Naive thymus-derived CD4-positive, alpha-beta T cell (primary cell): ENCODE results near the gene SPATA9. TPM values are rescaled to one million over a fixed set of nuclear protein-coding genes. Genes with fewer than 3 reads are reported as not detected.
A peak's percentile ranks its signal among the peaks of the same experiment; 100 is the strongest.

Experiments
- ATAC-seq: fragments of 150-1000 bp; cut with Tn5 transposase; 2 replicates; pipeline ENCODE4 v1.10.0; 2021; ENCODE audit warnings: mild to moderate bottlenecking, moderate library complexity
- CTCF ChIA-PET: fragments of 350-600 bp; sonication (Branson Sonifier 250); formaldehyde crosslinking; loops from one replicate; lab custom pipeline; 2021; ENCODE audit warnings: antibody characterized with exemption; lab: Charles Lee
- POLR2A ChIA-PET: fragments of 350-600 bp; sonication (Branson Sonifier 250); formaldehyde crosslinking; loops from one replicate; lab custom pipeline; 2021; ENCODE audit warnings: antibody characterized with exemption, inconsistent platforms; lab: Charles Lee
- DNase-seq, 9 donors: peaks; one replicate each; pipeline versions ENCODE4 v3.0.0 to v3.0.0-alpha.2; 2020 to 2022; ENCODE audit warnings: mixed read lengths in 1 of 9
- H3K27ac ChIP-seq: one replicate; pipeline ENCODE4 v1.7.0; 2013; ENCODE audit warnings: mild to moderate bottlenecking, low read depth, low read length, moderate library complexity
- H3K27me3 ChIP-seq, 2 donors: one replicate each; pipeline ENCODE4 v1.7.0; 2013; ENCODE audit warnings: low read length in 2 of 2, mild to moderate bottlenecking in 2 of 2, moderate library complexity in 2 of 2; ENCODE audit not compliant: control insufficient read depth in 2 of 2, insufficient read depth in 2 of 2
- H3K36me3 ChIP-seq, 3 experiments: 1 replicate in 2 of 3; 2 replicates in 1 of 3; pipeline ENCODE4 v1.7.0; 2013; ENCODE audit warnings: low read length in 3 of 3, mild to moderate bottlenecking in 3 of 3, moderate library complexity in 1 of 3; ENCODE audit not compliant: insufficient read depth in 3 of 3, control insufficient read depth in 2 of 3
- H3K4me1 ChIP-seq, 2 donors: one replicate each; pipeline ENCODE4 v1.7.0; 2013; ENCODE audit warnings: low read length in 2 of 2, mild to moderate bottlenecking in 2 of 2, moderate library complexity in 1 of 2; ENCODE audit not compliant: control insufficient read depth in 2 of 2, insufficient read depth in 2 of 2
- H3K4me3 ChIP-seq: 2 replicates; pipeline ENCODE4 v1.7.0; 2013; ENCODE audit warnings: mild to moderate bottlenecking, low read length
- H3K9me3 ChIP-seq, 3 experiments: 1 replicate in 2 of 3; 2 replicates in 1 of 3; pipeline ENCODE4 v1.7.0; 2013; ENCODE audit warnings: low read length in 3 of 3; ENCODE audit not compliant: control insufficient read depth in 2 of 3
- H3K27ac Mint-ChIP-seq, 9 donors: one replicate each; pipeline ENCODE4 v1.8.0; 2020 to 2022; ENCODE audit warnings: mixed read lengths in 9 of 9, mild to moderate bottlenecking in 8 of 9, moderate library complexity in 5 of 9, inconsistent platforms in 2 of 9
- H3K27me3 Mint-ChIP-seq, 5 donors: one replicate each; pipeline ENCODE4 v1.8.0; 2021 to 2022; ENCODE audit warnings: mixed read lengths in 5 of 5, mild to moderate bottlenecking in 1 of 5
- H3K36me3 Mint-ChIP-seq, 5 donors: one replicate each; pipeline ENCODE4 v1.8.0; 2020 to 2022; ENCODE audit warnings: mixed read lengths in 5 of 5, mild to moderate bottlenecking in 3 of 5, inconsistent platforms in 1 of 5
- H3K4me1 Mint-ChIP-seq, 7 donors: one replicate each; pipeline ENCODE4 v1.8.0; 2020 to 2022; ENCODE audit warnings: mixed read lengths in 7 of 7, mild to moderate bottlenecking in 3 of 7, inconsistent platforms in 1 of 7
- H3K4me3 Mint-ChIP-seq, 10 donors: one replicate each; pipeline ENCODE4 v1.8.0; 2020 to 2022; ENCODE audit warnings: mild to moderate bottlenecking in 10 of 10, mixed read lengths in 10 of 10, moderate library complexity in 6 of 10, inconsistent platforms in 2 of 10
- H3K9me3 Mint-ChIP-seq, 11 donors: one replicate each; pipeline ENCODE4 v1.8.0; 2020 to 2022; ENCODE audit warnings: mixed read lengths in 11 of 11, mild to moderate bottlenecking in 4 of 11, inconsistent platforms in 1 of 11, moderate library complexity in 1 of 11
- intact Hi-C, 2 donors: fragments of 100-400 bp; cut with micrococcal nuclease; formaldehyde crosslinking; loops; one replicate each; pipeline ENCODE4 v1.15.1; 2023
- polyA plus RNA-seq, 2 donors: library from polyadenylated mRNA; unstranded; fragments of 300-500 nt; fragmentation: Illumina TruSeq; gene quantifications; one replicate each; pipeline ENCODE4 v1.2.3, GENCODE V29; 2021
- total RNA-seq, 6 experiments: library from RNA in 5 of 6; stranded (reverse) in 5 of 6; gene quantifications; 1 replicate in 5 of 6; 2 replicates in 1 of 6; pipeline ENCODE4 v1.2.3 and lab custom pipeline; 2021 to 2026

SPATA9 gene
- total and polyA plus RNA-seq, 7 experiments from 2014 or later: 0.66 TPM; not detected in 6

DNA sequence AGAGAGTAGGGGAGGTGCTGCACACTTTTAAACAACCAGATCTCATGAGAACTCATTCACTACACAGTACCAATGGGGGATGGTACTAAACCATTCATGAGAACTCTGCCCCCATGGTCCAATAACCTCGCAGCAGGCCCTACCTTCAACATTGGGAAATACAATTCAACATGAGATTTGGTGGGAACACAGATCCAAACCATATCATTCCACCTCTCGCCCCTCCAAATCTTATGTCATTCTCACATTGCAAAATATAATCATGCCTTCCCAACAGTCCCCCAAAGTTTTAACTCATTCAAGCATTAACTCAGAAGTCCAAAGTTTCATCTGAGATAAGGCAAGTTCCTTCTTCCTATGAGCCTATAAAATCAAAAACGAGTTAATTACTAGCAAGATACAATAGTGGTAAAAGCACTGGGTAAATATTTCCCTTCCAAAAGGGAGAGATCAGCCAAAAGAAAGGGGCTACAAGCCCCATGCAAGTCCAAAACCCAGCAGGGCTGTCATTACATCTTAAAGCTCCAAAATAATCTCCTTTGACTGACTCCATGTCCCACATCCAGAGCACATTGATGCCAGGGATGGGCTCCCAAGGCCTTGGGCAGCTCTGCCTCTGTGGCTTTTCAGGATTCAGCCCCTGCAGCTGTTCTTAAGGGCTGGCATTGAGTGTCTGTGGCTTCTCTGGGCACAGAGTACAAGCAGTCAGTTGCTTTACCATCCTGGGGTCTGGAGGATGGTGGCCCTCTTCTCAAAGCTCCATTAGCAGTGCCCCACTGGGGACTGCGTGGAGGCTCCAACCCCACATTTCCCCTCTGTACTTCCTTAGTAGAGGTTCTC is 54.6 kb downstream of the SPATA9 start:
- H3K27me3 Mint-ChIP-seq: peaks cover 0 to 14% (median 0%) of the 10 kb centered on the region in 5 donors
- Histone ChIP-seq H3K9me3 (no peaks in the 10 kb centered on the region), H3K27ac (no peak overlapping the region), H3K4me3 (no peak overlapping the region), H3K4me1 (peaks cover 10 to 36% of the 10 kb centered on the region in 2 donors), H3K36me3 (no peaks in the 10 kb centered on the region), H3K27me3 (no peaks in the 10 kb centered on the region)
- no peak overlapping the region for H3K4me3 Mint-ChIP-seq
- intact Hi-C loops: no loop called here
- H3K4me1 Mint-ChIP-seq: peaks cover 18 to 56% (median 43%) of the 10 kb centered on the region in 7 donors
- H3K9me3 Mint-ChIP-seq: peaks cover 0 to 18% (median 2%) of the 10 kb centered on the region in 11 donors
- CTCF ChIA-PET: interaction anchor here (0.6 kb wide), 1 partner anchor 179 kb away, joined by 3 read pairs; no protein-coding TSS in a partner anchor
- ATAC-seq (no peak), DNase-seq (no peak)
- peaks cover 0 to 26% (median 0%) of the 10 kb centered on the region in 5 donors for H3K36me3 Mint-ChIP-seq
- H3K27ac Mint-ChIP-seq: no peak overlapping the region
- POLR2A ChIA-PET: no interaction called here

DNA sequence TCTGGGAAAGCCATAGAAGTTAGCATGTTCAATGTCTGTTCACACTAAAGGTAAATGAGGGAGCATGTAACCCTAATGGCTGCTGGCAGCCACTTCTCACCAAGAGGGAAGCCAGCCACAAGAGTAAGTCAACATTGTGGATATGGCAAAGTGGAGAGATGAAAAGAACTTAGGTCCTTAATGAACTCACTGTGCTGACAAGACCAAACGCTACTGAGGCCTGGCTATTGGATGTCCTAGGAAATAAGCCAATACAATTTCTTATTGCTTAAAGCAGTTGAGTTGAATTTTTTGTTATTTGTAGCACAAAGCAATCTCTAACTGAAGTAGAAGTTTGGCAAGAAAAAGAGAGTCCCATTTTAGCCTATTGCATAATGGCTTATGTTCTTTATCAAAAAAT is 56.1 kb downstream of the SPATA9 start:
- Histone ChIP-seq H3K27ac (no peak overlapping the region), H3K36me3 (no peaks in the 10 kb centered on the region), H3K27me3 (no peaks in the 10 kb centered on the region), H3K9me3 (no peaks in the 10 kb centered on the region), H3K4me1 (peaks cover 19 to 38% of the 10 kb centered on the region in 2 donors), H3K4me3 (no peak overlapping the region)
- ChIA-PET CTCF (no interaction called here), POLR2A (no interaction called here)
- peaks cover 0 to 13% (median 0%) of the 10 kb centered on the region in 5 donors for H3K36me3 Mint-ChIP-seq
- ATAC-seq: no peak
- H3K9me3 Mint-ChIP-seq: peaks cover 0 to 9% (median 0%) of the 10 kb centered on the region in 11 donors
- H3K27ac Mint-ChIP-seq: no peak overlapping the region
- intact Hi-C loops: no loop called here
- H3K27me3 Mint-ChIP-seq: peaks cover 0 to 14% (median 0%) of the 10 kb centered on the region in 5 donors
- peaks cover 19 to 60% (median 46%) of the 10 kb centered on the region in 7 donors for H3K4me1 Mint-ChIP-seq
- no peak for DNase-seq
- no peak overlapping the region for H3K4me3 Mint-ChIP-seq

DNA sequence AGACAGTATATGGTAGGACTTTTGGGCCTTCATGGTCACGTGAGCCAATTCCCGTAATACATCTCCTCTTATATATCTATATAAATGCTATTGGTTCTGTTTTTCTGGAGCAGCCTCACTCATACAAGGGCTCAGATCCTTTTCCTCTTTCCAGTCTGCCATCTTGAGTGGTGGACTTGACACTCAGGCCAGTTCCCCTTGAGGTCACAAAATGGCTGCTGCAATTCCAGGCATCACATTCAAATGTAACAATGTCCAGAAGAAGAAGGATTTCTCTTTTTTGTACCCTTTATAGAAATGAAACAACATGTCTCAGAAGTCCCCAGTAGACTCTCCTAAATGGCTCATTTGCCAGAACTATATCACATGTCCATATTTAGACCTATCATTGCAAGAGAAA is 58.4 kb downstream of the SPATA9 start:
- Histone ChIP-seq H3K4me1 (peaks cover 22 to 32% of the 10 kb centered on the region in 2 donors), H3K9me3 (no peaks in the 10 kb centered on the region), H3K27me3 (no peaks in the 10 kb centered on the region), H3K27ac (no peak overlapping the region), H3K36me3 (no peaks in the 10 kb centered on the region), H3K4me3 (no peak overlapping the region)
- H3K36me3 Mint-ChIP-seq: peaks cover 0 to 10% (median 0%) of the 10 kb centered on the region in 5 donors
- H3K4me3 Mint-ChIP-seq: no peak overlapping the region
- peaks cover 0 to 3% (median 0%) of the 10 kb centered on the region in 11 donors for H3K9me3 Mint-ChIP-seq
- H3K27ac Mint-ChIP-seq: peak overlapping the region in 1 of 9 donors; percentile 51
- ATAC-seq (no peak), DNase-seq (no peak)
- POLR2A ChIA-PET: interaction anchor here (5.4 kb wide), 1 partner anchor 21 kb away, joined by 67 read pairs; the partner anchor contains the start of gene RFESD
- peaks cover 0 to 21% (median 0%) of the 10 kb centered on the region in 5 donors for H3K27me3 Mint-ChIP-seq
- intact Hi-C loops: loop anchor here (5.0 kb wide), 2 partner anchors 1038 to 1558 kb away; partner anchors contain the start of genes RIOK2 (in 2 of the 2) and CAST (in 1 of the 2)
- CTCF ChIA-PET: interaction anchor here (2.7 kb wide), 1 partner anchor 22 kb away, joined by 31 read pairs; the partner anchor contains the start of gene RFESD
- peaks cover 23 to 54% (median 44%) of the 10 kb centered on the region in 7 donors for H3K4me1 Mint-ChIP-seq

DNA sequence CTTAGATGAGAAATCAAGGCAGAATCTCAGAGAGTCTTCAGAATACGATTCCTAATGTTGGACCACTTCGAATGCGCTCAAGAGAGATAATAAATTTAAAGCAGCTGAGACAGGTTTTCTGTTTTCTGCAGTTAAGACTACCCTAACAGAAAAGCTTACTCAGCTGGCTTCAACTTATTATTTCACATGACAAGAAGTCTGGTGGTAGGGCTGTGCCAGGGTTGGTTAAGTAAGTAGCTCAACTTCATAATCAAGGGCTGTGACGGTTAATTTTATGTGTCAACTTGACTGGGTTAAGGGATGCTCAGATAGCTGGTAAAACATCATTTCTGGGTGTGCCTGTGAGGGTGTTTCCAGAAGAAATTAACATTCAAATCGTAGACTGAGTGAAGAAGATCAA is 59.1 kb downstream of the SPATA9 start:
- H3K36me3 ChIP-seq: no peaks in the 10 kb centered on the region
- H3K27ac Mint-ChIP-seq: peak overlapping the region in 3 of 9 donors; percentile 25 to 51 (median 27)
- ChIA-PET CTCF (interaction anchor here (1.2 to 2.7 kb wide), 3 partner anchors 7 to 22 kb away, joined by 3 to 31 read pairs (median 14); partner anchors contain the start of gene RFESD), POLR2A (interaction anchor here (2.2 to 5.4 kb wide), 3 partner anchors 8 to 22 kb away, joined by 8 to 69 read pairs (median 67); partner anchors contain the start of gene RFESD)
- ATAC-seq (no peak), DNase-seq (no peak)
- peaks cover 0 to 12% (median 0%) of the 10 kb centered on the region in 5 donors for H3K36me3 Mint-ChIP-seq
- H3K4me1 Mint-ChIP-seq: peaks cover 27 to 61% (median 47%) of the 10 kb centered on the region in 7 donors
- no peaks in the 10 kb centered on the region for H3K9me3 ChIP-seq
- no peaks in the 10 kb centered on the region for H3K27me3 ChIP-seq
- peaks cover 0 to 23% (median 0%) of the 10 kb centered on the region in 5 donors for H3K27me3 Mint-ChIP-seq
- H3K4me3 Mint-ChIP-seq: peak overlapping the region in 2 of 10 donors; percentile 23 to 79
- H3K4me1 ChIP-seq: peaks cover 22 to 39% of the 10 kb centered on the region in 2 donors
- H3K27ac ChIP-seq: no peak overlapping the region
- intact Hi-C loops: loop anchor here (5.0 kb wide), 2 partner anchors 1039 to 1559 kb away; partner anchors contain the start of genes RIOK2 (in 2 of the 2) and CAST (in 1 of the 2)
- H3K4me3 ChIP-seq: no peak overlapping the region
- peaks cover 0 to 3% (median 0%) of the 10 kb centered on the region in 11 donors for H3K9me3 Mint-ChIP-seq

DNA sequence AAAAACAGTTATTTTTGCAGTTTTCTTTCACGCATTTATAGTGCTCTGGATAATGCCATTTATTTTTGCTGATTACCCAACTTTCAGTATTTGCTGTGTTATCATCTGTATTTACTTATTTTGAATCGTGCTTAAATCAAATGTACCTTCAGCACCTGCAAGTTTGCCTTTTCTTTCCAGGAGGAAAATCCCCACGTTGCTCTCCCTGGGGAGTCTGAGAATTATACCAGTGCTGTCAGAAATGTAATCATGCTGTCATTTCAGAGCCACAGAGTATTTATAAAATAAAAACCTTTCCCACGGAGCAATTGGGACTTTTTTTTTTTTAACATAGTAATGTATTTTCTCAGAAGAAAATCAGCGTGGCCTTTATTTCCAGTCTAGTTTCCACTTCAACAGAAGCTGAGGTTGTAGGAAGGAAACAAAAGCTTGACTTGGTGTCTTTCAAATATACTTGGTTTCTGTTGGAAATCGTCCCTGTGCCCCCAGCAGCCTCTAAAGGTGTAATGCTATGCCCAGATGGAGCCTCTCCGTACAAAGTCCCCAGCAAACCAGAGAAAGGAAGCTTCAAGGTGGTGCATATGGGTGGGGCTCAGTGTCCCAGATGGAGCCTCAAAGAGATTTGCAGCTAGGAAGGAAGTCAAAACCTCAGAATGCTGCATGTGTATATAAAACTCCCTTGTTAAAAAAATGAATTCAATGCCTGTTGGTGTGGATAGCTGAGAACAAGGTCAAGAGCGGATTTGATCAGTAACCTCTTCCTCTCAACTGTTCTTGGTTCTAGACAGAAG is 60.8 kb downstream of the SPATA9 start:
- Histone ChIP-seq H3K9me3 (no peaks in the 10 kb centered on the region), H3K27me3 (no peaks in the 10 kb centered on the region), H3K27ac (peak overlapping the region; percentile 71), H3K4me3 (peak overlapping the region; percentile 75), H3K4me1 (peaks cover 22 to 44% of the 10 kb centered on the region in 2 donors), H3K36me3 (no peaks in the 10 kb centered on the region)
- Mint-ChIP-seq H3K36me3 (peaks cover 0 to 13% (median 0%) of the 10 kb centered on the region in 5 donors), H3K4me1 (peaks cover 32 to 70% (median 58%) of the 10 kb centered on the region in 7 donors), H3K27ac (peak overlapping the region; percentile 53 to 94 (median 85)), H3K4me3 (peak overlapping the region; percentile 79 to 91 (median 83)), H3K9me3 (peaks cover 0 to 3% (median 0%) of the 10 kb centered on the region in 11 donors), H3K27me3 (peaks cover 0 to 25% (median 0%) of the 10 kb centered on the region in 5 donors)
- POLR2A ChIA-PET: interaction anchor here (0.7 to 5.4 kb wide), 15 partner anchors 10 to 213 kb away, joined by 3 to 69 read pairs (median 5); partner anchors contain the start of genes ARSK, RFESD and SKIC3
- DNase-seq (peak in 7 of 9 donors; percentile 51 to 76 (median 68)), ATAC-seq (peak; percentile 73)
- CTCF ChIA-PET: interaction anchor here (0.6 to 2.7 kb wide), 8 partner anchors 9 to 219 kb away, joined by 3 to 31 read pairs (median 4); partner anchors contain the start of gene RFESD
- intact Hi-C loops: loop anchor here (1.0 to 5.0 kb wide), 8 partner anchors 10 to 1560 kb away; partner anchors contain the start of genes RFESD (in 2 of the 2), RIOK2 (in 2 of the 2), ARSK (in 1 of the 2) and CAST (in 1 of the 2)
